Measurements from ENCODE around the gene ZNF691.
"Not testable (repeated sequence)": the region's sequence is repeated elsewhere in the genome, so short reads cannot be mapped to it uniquely, and the experiment has no call there.

The ZNF691 gene, protein sequence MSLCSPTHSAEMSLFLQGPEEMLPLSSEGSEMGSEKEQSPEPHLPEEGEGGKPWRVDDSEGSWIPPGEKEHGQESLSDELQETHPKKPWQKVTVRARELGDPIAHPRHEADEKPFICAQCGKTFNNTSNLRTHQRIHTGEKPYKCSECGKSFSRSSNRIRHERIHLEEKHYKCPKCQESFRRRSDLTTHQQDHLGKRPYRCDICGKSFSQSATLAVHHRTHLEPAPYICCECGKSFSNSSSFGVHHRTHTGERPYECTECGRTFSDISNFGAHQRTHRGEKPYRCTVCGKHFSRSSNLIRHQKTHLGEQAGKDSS

DNA sequence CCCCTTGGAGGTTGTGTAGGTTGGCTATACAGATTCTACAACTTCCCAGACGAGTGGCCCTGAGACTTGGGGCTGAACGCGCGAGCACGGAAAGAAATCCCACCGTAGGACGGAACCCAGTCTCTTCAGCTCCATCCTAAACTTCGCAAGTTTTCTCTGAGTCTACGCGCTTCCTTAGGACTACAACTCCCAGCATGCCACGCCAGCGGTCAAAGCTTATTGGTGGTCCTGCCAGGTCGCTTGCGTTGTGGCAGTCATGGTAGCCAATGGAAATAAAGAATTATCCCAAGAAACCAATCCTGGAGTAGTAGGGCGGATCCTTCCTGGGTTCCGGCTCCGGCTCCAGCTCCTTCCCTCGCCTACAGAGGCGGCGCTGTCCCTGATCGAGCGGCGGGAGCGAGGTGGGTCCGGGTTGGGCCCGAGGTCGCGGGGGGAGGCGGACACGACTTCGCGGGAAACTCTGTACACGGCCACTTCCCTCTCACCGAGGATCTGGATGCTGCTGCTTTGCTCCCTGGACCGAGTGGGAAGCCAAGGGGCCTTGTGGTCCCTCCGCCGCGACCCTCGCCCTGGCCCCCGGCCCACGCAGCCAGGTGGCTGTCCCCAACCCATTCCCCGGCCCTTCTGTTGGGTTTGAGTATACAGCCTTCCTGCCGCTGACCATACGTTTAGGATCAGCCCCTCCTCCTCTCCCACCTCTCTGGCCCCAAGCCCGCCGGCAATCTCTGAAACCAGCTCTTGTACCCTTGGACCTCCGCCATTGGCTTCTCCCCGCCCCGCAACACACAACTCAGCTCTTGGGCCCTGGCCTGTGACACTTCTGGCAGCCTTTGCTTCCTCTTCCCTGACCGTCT is at the start of gene ZNF691:
TSS of gene ZNF691 (plus strand) at position 357 of the 854 bp plus-strand sequence. CDS start 3,046 bp downstream, outside the sequence.
- peak; percentile 83 for DNase-seq (ENCODE audit: low read depth)

DNA sequence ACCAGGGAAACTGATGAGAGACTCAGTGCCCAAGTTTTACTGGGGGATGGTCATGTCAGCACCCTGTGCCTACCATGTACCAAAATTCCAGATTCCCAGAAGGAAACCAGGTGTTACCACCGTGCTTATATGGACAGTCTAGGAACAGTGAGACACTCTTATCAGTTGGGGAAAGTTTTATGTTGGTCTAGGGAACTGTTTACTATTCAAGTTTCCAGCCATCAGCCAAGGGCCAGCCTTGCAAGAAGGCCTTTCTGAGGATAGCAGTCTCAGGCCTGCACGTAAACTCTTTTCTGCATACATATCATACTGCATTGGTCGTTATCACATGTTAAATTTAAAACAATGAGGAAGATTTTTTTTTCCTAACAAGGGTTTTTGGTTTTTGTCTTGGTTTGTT is 49.0 kb upstream of the ZNF691 start:
- DNase-seq (ENCODE audit: low read depth) = no peak

DNA sequence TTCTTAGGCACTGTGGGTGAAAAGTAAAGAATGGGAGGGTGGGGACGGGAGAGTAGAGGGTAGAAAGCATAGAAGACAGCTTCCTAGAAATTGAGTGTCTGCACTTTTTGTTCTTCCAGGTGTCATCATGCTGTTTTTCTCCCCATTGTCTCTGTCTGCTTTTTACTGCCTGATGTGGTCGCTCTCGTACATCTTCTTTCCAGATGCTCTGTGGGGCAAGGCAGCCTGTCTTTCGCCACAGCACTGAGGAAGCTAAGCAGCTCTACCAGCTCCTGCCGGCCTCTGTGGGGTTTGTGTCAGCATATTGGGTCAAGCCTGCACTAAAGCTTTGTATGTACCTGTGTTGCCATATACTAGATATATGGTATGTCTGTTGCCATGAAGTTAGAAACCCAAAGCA is 48.4 kb upstream of the ZNF691 start:
- DNase-seq (ENCODE audit: low read depth) = no peak

DNA sequence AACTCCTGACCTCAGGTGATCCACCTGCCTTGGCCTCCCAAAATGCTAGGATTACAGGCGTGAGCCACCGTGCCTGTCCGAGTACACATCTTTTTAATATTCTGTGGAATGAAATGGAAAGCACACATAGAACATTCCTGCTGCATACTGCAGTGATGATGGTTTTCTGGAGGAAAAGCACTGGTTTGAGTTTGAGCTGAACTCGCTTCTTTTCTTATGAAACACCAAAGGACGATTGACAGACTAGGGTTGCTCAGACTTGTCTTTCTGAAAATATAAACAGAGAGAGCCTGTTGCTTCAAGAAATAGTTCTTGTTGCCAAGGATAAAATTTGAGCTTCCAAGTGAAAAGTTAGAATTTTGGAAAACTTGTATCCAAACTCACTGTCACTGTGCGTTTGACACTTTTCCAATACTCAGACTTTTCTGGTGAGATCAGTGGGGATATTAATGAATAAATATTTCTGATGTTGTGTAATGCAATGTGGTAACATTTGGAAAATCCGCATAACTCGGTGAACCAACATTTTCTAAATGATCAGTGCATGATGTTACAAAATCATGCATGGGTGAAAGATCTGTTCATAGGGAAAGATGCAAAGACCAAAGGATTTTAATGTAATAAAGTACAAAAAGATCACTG is 44.5 kb upstream of the ZNF691 start:
- no peak for DNase-seq (ENCODE audit: low read depth)

DNA sequence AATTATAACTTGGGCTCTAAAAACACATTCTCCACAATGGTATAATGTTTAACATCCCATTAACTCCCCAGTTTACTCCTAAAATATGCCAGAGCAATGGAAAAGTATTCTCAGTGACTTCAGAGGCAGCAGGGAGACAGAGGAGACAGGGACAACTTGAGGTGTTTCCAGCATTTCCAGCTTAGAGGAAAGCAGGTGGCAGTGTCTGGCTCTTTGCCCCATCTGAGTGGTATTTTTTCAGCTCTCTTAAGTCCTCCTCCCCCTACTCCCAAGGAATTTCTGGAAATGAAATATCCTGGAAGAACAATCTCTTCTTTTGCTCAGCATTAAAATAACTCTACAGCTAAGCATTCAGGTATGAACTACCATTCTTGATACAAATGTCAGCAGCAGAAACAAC is 40.2 kb upstream of the ZNF691 start:
- DNase-seq (ENCODE audit: low read depth) = no peak

DNA sequence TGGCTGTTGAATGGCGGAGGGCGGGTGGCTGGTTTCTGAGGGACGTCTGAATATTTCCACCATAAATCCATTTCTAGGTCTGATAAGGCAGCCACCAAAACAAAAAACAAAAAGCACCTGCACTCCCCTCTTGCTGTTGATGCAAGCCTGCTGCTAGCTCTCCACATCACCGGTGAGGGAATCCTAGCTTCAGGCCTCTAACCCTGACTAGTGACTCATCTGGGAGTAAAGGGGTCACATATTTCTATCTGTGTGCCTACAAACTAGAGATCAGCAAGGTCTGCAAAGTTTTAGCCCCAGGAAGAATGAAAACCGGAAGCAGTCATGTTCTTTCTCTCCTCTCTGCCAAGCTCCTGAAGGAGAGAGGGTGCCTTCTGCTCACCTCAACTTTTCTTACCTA is 39.8 kb upstream of the ZNF691 start:
- DNase-seq (ENCODE audit: low read depth) = no peak

DNA sequence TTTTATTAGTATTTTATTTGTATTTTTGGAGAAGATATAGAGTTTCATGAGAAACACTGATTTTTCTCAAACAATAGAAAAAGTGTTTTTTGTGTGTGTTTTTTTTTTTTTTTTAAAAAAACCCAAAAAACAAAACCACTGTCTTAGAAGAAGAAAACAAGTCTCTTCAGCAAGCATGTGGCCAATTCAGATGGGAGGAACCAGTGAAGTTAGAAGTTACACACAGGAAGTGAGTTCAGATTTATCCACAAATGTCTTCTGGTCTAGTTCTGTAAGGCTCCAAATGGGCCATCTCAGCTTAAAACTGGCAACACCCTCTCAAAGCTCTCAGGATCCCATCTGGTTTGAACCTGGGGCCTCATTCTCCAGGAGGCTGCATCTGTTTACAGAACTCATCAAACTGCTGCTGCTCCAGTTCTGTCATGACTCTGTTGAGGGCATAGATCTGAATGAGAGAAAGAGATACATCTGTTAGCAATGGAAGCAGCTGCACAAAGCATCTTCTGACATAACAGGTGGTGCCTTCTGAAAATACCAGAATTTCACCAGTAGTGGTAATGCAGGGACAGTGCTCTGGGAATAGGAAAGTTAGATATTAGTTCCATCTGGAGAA is 39.3 kb upstream of the ZNF691 start:
- DNase-seq (ENCODE audit: low read depth) = no peak

DNA sequence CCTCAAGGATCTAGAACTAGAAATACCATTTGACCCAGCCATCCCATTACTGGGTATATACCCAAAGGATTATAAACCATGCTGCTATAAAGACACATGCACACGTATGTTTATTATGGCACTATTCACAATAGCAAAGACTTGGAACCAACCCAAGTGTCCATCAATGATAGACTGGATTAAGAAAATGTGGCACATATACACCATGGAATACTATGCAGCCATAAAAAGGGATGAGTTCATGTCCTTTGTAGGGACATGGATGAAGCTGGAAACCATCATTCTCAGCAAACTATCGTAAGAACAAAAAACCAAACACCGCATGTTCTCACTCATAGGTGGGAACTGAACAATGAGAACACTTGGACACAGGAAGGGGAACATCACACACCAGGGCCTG is 31.6 kb upstream of the ZNF691 start:
- not testable (repeated sequence) for DNase-seq (ENCODE audit: low read depth)

DNA sequence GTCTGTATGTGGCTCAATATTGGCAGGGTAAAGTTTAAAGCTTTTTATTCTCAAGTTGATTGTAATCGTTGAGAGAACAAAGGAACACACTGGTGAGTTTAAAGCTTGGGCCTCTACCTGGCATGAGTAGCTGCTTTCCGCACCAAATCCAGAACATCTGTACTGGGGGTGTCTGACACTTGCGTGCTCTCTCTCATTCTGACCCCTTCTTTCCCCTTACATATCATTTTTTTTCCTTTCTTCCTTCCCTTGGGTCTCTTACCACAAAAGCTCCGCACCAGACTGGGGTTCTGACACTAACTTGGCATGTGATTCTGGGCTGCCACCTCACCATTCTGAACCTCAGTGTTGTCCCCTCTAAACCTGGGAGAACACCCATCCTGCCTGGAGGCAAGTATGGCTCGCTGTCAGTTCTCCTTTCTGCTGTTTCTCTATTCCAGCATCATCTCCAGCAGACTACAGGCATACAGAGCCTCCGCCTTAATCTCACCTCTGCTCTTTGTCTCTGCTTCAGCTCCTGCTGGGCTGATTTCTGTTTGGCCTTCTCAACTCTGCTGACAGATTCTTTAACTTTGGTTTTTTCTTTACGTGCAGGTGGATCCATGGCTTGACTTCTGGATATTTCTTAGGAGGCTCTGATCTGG is 30.4 kb upstream of the ZNF691 start:
- no peak for DNase-seq (ENCODE audit: low read depth)

DNA sequence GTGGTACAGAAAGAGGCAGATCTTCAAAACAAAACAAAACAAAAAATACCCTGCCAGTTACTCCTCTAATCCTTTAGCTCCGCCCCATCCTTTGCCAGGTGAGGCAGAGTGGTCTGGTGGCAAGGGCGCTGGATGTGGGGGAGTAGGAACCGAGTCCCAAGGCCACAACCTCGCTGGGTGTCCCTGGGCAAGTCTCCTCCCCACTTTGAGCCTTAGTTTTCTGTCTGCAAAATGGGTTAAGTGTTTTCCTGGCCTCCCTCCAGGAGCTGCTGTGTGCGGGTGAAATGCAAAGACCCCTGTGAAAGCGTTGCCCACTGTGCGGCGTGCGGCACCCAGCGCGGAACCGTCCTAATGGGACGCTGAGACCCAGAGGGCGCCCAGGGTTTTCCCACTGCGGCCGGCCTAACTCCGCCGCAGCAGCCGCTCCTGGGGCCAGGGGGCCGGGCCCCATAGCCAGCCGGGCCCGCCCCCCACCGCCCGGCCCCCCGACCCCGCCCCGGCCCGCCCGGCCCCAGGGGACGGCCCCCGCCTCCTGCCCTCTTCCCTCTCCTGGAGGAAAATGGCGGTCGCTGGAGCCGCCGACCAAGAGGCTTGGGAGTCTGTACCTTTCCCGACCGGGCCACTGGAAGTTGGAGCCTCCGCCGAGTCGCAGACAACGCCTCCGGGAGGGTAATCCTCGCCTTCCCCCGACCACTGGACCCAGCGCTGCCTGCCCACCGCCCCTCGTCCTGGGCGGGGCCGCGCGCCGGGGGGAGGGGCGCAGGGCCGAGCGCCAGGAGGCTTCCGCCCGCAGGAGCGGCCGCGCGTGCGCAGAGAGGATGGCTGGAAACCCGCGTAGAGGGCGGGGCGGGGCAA is 29.6 kb upstream of the ZNF691 start, which contains the start of the genes ERMAP and SVBP:
TSS of gene ERMAP (plus strand) at position 538 of the 855 bp plus-strand sequence. CDS start 13,327 bp downstream, outside the sequence.
TSS of gene SVBP (minus strand) at position 813 of the 855 bp plus-strand sequence. CDS start 853 bp downstream, outside the sequence.
- peak; percentile 91 for DNase-seq (ENCODE audit: low read depth)

DNA sequence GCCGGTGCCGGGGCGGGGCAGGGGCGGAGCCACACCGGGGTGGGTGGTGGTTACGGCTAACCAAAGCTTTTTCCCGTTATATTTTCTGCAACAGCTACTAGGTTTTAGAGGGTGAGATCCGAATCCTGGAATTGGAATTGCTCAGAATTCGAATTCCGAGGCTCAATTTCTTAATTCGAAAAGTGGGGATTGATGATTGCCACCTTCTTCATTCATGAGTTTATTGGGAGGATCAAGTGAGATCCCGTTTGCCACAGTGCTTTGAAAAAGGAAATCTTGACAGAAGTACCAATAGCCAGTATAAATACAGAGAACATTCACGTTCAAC is 29.0 kb upstream of the ZNF691 start:
- DNase-seq (ENCODE audit: low read depth) = no peak

DNA sequence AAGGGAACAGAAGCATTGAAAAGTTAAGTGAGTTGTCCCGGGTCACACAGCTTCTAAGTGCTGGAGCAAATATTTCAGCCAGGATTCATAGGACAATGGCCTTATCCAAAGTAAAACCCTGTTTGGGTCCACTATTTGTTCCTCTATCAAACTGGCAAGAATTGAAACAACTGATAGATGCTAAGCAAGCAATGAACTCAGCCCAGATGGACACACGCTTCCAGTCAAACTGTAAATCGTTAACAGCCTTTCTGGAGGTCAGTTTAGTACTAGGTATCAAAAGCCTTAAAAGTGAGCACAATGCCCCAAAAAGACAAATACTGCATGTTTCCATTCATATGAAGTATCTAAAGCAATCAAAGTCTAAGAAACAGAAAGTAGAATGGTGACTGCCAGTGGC is 28.4 kb upstream of the ZNF691 start:
- DNase-seq (ENCODE audit: low read depth) = no peak

DNA sequence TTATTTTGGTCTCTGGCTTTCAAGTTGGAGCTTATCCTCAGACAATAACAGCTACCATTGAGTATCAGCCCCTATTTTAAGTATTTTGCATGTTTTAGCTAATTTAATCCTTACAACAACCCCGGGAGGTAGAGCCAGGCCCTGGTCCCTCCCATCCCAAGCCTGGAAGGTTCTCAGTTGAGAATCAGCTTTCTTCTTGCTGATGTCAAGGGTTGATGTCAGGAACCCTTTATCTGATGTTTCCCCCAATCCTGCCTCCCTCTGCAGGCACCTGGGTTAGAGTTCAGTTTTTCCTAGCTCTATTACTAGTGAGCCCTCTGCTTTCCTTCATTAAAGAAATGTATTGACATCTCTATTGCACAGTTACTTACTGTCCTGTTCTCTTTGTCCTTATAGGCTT is 25.6 kb upstream of the ZNF691 start:
- no peak for DNase-seq (ENCODE audit: low read depth)

DNA sequence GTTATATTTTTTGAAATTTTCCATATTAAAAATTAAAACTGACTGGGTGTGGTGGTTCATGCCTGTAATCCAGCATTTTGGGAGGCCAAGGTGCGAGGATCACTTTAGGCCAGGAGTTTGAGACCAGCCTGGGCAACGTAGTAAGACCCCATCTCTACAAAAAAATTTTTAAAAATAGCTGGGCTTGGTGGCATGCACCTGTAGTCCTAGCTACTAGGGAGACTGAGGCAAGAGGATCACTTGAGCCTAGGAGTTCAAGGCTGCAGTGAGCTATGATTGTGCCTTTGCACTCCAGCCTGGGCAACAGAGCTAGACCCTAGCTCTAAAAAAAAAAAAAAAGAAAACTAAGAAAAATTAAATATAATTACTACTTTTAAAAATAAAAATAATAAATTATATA is 24.7 kb upstream of the ZNF691 start:
- DNase-seq (ENCODE audit: low read depth) = no peak

DNA sequence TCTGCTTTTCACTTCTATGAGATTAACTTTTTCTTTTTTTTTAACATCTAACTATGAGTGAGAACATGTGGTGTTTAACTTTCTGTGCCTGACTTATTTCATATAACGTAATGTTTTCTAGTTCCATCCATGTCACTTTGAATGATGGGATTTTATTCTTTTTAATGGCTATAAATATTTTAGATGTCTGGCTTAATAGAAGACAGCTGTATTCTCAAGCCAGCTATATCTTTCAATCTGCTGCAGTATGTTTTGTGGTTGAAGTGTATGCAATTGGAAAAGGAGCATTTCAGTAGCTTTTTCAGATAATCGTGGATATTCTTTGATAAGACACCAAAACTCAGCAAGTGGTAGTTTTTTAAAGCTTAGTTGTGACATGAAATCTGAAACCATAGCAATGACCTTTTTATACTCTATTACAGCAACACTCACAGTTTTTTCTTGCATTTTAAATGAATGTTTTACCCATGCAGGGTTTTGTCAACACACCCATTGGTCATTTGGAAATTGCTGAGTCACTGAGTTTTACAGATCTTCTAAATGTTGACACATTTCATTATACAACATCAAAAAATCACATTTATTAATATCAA is 23.5 kb upstream of the ZNF691 start:
- no peak for DNase-seq (ENCODE audit: low read depth)

DNA sequence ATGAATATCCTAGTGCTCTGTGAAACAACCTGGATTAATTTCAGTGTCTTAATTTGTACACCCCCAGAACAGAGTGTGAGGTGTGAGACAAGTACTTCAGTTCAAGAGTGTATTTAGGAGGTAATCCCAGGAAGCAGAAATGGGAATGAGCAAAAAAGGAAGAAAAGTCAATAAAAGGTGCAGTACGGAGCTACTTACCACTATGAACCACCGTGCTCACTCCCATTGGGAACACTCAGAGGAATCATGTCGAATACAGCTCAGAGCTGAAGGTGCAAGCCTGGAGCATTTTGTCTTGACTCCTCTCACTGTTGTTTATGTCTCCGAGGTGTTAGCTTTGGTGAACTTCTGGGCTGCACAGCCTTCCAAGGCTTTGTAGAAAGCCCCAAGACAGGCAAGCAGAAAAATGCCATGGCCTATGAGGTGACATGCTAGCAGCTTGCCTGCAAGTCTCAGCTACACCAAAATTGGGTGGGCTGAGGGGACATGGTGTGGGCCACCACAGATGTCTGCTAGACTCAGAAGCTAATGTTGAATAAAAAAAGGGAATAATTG is 21.9 kb upstream of the ZNF691 start:
- no peak for DNase-seq (ENCODE audit: low read depth)

DNA sequence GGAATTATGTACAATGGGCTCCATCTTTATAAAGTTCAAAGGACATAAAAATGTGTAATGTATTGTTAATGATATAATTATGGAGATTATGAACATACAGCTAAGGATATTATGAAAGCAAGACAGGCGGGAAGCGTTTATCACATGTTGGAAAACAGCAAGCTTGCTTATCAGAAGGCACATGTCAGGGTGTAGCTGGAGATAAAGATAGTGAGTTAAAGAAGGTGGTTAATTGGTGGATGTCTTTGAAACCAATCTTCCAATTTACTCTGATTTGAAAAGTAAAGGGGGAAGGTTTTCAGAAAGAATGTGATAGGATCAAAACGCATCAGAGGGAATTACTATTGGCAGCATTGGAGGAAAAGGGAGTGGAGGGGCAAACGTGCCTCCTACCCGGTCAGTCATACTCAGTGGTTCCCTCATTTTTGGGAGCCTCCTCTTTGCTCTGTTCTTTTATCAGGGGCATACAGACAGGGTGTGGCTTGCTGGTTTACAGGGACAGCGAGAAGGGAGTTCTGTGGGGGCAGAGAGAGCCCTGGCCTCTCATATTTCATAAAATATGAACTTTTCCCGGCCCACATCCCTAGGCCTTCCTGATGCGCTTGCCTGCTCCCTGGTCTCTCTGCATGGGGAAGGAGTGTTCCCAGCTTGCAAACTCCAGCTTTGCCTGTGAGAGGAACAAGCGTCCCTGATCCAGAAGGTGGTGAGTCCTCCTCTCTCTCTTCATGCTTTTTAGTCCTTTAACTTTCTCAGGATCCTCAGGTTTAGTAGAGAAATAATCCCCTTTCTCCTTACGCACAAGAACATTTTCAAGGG is 21.2 kb upstream of the ZNF691 start:
- DNase-seq (ENCODE audit: low read depth) = no peak

DNA sequence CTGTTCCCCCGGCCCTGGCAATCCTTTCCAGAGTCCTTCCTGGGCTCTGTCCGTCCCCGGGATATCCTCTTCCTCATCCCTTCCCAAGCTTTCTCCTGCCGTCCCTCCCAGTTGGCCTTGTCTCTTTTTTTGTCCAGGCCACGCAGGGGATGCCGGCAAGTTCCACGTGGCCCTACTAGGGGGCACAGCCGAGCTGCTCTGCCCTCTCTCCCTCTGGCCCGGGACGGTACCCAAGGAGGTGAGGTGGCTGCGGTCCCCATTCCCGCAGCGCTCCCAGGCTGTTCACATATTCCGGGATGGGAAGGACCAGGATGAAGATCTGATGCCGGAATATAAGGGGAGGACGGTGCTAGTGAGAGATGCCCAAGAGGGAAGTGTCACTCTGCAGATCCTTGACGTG is 15.8 kb upstream of the ZNF691 start:
- DNase-seq (ENCODE audit: low read depth) = no peak

DNA sequence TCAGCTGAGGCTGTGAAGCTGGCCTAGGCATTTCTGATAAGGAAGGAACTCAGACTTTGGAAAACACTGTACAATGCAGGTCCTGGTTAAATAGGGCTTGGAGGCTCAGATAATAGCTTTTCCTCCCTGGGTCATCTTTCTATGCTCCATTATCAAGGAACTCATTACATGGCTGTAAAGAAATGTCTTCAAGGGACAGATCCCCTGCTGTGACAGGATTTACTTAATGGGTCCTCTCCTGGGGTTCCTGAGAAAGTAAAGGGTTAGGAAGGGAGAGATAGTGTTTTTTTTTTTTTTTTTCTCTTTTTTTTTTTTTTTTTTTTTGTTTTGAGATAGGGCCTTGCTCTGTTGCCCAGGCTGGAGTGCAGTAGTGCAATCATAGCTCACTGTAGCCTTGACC is 15.1 kb upstream of the ZNF691 start:
- DNase-seq (ENCODE audit: low read depth) = no peak

Data from activated T-cell treated with anti-CD3 and anti-CD28 coated beads for 24 hours (primary cell).